HG03439 (cell line): ENCODE measurements around the gene SPP1.

ENCODE experiments used
- ATAC-seq: cut with Tn5 transposase; IDR thresholded peaks from one replicate; pipeline ENCODE4 v1.9.1; 2021; ENCODE audit warnings: mild to moderate bottlenecking, moderate library complexity; ENCODE audit not compliant: unreplicated experiment

Gene SPP1

DNA sequence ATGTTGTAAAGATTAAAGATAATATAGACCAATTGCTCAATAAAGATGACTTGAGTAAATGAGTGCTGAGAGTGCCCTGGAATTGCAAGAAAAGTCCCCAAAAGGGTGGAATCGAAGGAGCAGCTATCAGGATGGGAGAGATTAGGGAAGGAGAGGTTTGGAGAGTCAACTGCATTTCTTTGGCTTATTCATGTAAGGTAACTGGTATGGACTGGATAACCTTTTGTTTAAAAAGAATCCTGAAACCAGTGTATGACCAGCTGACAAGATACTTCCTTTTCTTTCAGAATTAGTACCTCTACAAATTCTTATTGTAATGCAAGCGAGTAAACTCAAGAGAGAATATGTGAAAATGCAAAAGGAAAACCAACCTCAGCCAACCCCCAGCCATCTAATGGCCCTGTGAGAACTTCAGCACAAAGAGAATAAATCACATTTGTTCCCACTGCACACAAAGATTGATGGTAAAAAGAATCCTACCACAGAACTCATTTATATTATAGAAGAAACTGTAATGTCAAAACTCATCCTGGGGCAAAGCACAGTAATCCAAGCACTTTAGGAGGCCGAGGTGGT, 24.5 kb upstream of the SPP1 start:
- ATAC-seq: no peak

DNA sequence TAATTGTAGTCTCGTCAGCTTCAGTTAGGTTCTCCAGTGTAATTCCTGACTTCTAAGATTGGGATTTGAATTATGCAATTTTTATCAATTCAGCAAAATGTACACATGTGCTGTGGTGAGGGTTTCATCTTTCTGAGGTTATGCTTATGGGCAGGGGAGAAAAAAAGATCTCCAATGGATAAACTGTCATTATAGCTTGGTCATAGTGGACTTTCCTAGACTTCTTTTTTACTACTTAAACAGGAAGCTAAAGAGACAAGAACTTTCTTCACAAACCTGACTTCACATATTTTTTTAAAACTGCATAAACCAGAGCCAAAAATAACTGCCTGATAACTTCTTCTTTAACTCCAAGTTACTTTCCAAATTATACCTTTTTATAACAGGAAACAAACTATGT, 21.7 kb upstream of the SPP1 start:
- ATAC-seq: no peak

DNA sequence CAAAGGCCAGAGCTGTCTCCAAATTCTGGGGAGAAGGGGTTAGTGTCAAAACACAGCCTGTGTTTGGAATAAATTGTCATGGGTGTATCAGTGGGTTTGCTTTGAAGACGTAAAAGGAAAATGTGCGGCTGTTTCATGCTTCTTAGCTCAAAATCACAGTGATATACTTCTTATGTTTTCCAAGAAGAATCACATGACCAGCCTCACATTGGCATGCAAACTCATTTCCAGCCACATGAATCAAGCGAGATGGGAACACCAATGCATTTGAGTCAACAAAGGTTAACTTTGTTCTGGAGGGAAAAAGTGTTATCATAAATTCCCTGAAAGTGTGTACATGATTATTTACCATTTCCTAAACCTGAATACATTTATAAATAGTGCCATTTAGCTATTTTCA, 19.0 kb upstream of the SPP1 start:
- no peak for ATAC-seq

DNA sequence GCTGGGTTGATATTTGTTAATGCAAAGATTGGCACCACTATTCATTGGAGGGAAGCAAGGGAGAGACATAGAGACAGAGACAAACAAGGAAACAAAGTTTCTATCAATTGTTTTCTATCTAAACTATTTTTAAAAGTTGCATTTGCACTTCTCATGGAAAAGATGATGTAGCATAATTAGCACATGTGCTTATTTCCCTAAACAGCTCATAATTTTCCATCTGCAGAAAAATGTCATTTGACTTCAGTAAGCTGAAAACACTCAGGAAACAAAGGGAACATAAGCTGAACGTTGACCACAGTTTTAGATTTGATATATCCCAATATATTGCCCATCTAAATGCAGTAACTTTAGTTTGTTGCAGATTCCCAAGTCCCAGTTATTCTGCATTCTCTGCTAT, 18.5 kb upstream of the SPP1 start:
- ATAC-seq: no peak

DNA sequence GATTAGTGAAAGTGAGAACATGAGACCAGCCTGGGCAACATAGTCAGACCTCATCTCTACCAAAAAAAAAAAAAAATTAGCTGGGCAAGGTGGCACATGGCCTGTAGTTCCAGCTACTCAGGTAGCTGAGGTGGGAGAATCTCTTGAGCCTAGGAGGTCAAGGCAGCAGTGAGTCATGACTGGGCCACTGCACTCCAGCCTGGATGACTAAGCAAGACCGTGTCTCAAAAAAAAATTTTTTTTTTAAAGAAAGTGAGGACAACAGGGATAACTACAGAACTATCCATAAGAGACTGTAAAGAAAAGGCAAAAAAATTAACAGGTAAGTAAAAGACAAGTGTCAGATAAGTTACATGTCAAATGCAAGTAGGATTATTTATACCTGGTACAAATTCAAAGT, 13.5 kb upstream of the SPP1 start:
- ATAC-seq: no peak

DNA sequence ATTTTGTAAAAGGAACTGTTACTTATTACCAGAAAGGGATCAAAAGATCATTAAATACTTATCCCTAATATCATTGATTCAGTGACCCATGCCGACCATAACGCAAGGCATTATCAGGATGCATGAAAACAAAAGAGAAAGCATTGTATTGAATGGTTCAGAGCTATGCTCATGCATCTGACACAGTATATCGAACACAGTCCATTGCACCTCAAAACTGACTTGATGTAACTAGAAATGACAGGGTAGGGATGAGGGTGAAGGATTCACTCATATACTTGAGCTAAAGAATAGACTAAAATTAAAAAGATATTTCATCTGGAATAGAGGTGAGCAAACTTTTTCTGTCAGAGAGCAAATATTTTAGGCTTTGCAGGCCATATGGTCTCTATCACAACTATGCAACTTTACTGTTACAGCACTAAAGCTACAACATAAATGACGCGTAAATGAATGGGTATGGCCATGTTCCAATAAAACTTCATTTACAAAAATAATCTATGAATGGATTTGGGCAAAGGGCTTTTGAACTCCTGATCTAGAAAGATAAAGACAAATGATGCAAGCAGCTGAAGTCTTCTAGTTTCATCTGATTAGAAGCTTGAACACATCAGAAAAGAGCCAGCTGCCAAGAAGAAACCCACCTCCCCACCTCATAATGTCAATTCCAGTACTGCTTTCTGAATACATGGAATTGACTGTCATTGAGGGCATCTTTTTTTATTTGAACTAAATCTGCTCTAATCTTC, 12.9 kb upstream of the SPP1 start:
- ATAC-seq: no peak

DNA sequence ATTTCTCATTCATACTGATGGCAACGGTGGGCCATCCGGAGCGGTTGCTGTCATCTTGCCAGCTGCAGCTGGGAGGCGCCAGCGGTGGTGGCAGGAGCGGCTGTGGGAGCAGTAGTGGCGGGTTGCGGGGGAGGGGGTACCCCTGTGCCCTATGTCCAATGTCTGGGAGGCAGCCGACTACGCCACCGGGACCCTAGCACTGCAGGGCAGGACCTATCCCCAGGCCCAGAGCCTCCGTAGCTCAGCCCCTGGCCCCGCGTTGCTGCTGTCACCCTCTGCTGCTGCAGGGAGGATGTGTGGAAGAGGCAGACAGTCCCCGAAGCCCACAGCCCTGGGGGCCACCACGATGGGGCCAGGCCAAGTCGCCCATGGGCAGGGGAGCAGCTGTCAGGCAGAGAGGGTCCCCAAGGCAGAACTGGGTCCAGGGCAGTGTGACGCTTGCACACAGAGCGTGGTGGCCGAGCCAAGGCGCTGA, 10.0 kb upstream of the SPP1 start:
- no peak for ATAC-seq

DNA sequence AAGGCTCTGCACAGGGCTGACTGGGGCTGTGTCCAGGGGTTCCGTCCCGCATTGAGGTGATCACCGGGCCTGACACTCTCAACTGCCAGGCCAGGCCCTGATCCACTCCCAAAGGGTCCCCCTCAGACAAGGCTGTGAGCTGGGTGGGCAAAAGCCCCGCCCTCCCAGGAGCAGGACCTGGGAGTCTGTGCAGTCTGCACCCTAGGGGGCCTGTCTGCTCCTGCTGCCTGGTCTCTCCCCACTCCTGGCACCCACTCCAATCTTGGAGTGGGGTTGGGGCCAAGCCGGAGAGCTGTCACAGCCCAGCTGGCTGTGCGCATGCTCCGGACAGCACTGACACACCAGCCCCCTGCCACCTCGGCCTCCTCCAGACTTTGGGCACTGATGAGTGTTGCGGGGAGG, 9.4 kb upstream of the SPP1 start:
- no peak for ATAC-seq

DNA sequence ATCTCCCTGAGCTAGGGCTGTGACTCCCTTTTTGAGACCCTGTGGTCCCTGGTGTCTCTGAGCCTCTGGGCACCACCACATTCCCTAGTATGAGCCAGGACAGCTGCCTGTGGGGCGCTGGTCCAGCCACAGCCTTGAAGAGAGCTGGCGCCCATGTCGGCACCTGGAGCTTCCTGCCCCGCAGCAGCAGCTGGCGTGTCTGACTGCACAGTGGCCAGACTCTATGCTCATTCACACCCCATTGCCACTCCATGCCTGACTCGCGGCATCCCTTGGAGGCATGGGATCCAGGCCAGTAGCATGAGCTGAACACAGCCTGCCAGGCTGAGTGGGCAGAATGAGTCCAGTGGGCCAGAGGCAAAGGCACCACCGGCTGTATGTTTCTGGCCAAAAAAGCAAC, 8.3 kb upstream of the SPP1 start:
- no peak for ATAC-seq

DNA sequence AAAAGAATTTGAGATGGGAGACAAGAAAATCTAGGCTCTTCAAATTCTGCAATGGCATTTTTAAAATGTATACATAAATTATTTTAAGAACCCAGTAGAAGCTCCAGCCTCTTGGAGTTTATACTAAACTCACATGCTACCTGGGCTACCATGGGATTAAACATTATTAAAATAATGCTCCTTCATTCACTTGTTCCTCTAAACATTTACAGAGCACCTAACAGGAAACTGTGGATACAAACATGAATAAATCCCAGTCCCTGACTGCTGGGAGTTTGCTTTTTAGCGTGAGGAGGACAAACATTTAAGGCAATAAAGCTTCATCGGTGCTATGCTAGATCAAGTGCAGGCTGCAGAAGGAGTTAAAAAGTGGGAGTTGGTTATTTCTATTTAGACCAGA, 5.4 kb upstream of the SPP1 start:
- no peak for ATAC-seq

DNA sequence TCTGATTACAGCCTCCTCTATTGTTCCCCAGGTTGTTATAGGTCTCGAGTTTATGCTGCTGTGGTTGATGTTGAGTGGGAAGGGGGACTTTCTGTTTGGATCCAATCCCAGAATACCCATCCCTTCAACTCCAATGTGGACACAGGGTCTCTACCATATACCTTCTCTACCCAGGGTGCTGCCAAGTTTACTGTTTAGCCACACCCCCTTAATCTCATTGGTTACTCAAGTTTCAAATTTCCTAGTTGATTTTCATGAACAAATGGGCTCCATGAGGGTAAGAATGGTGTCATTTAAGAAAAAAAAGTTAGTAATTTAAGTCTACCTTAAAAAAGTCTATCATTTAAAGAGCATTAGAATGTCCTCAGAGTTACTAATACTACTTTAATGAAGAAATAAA, 3.6 kb upstream of the SPP1 start:
- ATAC-seq: no peak

DNA sequence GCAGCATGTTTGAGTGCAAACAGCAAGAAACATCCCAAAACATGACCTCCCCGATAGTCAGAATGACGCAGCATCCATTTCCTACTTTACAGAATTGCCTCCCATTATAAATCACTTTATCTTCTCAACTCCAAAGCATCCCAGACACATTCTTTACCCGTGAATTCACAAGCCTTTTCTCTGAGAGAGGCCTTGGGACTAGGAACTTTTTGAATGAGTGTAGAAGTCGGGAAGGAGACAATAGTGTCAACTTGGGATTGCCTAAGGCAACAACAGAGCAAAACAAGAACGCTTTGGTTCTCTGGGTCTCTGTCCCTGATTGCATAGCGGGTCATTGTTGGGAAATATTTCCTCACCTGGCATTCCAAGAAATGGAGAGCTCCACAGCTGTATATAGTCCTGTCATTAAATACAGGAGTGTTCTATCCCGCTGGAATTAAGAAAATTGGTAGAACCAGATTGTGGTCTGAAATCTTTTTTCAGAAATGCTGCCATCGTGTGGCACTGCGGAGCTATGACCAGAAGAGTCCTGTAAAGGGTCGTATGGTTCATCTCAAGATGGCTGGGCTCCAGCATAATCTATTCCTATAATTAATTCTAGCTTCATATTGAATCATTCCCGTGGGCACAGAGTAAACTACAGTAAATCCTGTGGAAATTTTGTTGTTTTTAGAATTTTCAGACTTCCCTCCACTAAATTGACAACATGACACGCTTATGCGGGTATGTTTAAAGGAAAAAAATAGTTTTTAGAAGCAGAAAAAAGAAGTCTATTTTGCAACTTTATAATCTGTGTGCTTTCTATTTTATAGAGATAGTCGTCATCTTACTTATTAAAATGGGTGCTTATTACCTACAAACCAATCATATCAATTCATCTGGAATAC, 2.0 kb upstream of the SPP1 start:
- ATAC-seq: peak; percentile 64

DNA sequence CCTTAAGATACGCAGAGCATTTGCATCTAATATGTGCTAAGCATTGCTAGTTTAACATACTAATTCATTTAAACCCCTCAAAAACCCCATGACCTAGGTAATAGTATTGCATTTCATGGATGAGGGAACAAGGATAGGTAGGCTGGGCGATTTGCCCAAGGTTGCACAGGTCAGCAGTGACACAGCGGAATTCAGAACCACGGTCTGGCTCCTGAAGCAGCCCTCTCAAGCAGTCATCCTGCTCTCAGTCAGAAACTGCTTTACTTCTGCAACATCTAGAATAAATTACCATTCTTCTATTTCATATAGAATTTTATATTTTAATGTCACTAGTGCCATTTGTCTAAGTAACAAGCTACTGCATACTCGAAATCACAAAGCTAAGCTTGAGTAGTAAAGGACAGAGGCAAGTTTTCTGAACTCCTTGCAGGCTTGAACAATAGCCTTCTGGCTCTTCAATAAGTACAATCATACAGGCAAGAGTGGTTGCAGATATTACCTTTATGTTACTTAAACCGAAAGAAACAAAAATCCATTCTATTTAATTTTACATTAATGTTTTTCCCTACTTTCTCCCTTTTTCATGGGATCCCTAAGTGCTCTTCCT, 555 bp upstream of the SPP1 start:
- ATAC-seq: no peak

DNA sequence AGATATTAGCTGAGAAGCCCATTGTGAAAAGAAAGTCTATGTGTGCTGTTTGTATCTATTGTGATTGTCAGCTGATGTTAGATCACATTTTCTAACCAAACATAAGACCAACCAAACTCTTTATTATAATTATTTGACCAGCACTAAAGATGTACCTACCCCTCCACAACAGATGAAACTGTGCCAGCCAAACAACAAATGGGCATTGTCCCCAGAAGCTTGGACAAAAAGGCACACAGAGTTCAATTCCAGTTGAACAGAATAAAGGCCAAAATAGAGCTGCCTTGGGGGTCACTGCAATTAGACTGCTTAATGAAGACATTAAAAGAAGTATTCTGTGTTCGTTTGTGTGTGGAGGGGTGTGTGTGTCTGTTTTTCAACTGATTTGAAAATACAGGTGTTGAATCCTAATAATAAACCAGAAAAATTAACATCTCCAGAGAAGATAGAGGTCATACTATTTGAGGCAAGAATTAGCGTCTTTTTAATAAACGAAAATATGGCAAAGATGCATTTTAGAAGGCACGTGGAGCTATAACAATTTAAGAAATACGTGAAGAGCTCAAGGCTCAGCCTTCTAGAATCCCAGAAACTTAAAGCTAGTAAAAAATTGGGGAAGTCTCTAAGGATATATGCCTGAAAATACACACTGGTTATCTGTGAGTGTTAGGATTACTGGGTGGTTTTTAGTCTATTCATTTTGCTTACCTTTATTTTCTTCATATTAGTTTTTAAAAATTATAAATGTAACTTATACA, 2.2 kb downstream of the SPP1 start:
- no peak for ATAC-seq

DNA sequence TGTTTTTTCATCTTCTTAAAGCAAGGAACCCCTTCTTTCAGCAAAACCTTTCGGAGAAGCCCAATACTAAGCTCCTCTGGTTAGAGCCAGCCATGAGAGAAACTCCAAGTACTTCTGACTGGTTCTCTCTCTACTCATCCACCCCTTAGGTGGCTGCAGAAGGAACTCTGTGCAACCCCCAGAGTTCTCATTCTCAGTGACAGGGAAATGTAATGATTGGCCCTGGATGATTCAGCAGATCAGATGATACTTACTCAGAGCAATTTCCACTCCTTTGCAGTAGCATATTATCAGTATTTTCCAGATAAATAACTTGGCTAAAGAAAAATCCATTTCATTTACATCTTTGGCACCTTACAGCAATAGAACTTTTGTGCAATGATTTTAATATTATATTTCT, 3.2 kb downstream of the SPP1 start:
- ATAC-seq: no peak

DNA sequence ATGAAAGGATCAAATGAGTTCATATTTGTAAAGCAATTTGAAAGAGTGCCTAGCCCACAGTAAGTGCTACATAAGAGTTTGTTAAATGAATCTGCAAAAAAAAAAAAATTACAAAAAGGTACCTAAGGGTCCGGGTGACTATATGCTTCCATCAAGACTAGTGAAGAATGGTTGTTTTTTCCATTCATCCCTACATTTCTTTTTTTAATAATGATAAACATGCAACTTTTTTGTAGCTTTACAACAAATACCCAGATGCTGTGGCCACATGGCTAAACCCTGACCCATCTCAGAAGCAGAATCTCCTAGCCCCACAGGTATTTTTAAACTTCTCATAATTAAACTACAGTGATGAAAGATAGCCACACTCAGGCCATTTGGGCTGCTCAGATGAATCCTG, 4.3 kb downstream of the SPP1 start:
- ATAC-seq: no peak

DNA sequence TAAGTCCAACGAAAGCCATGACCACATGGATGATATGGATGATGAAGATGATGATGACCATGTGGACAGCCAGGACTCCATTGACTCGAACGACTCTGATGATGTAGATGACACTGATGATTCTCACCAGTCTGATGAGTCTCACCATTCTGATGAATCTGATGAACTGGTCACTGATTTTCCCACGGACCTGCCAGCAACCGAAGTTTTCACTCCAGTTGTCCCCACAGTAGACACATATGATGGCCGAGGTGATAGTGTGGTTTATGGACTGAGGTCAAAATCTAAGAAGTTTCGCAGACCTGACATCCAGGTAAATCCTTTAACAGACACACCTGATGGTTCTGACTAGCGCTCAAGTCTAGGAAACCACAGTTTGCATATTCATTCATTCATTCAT, 6.0 kb downstream of the SPP1 start:
- ATAC-seq: no peak

DNA sequence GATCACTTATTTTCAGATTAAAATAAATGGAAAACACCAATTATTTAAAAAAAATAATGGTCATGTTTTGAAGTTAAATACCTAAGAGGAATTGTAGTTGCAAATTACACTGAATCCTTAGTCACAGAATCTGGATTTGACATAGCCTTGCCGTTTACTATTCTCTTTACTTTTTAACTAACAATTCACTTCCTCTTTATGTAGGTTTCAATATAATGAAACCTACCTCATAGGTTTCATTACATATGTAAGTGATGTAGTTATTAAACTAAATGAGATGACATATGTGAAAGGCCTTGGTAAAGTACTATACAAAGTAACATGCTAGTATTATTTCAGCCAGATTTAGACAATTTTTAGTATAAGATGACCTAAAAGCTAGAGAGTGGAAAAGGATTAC, 6.5 kb downstream of the SPP1 start:
- no peak for ATAC-seq

DNA sequence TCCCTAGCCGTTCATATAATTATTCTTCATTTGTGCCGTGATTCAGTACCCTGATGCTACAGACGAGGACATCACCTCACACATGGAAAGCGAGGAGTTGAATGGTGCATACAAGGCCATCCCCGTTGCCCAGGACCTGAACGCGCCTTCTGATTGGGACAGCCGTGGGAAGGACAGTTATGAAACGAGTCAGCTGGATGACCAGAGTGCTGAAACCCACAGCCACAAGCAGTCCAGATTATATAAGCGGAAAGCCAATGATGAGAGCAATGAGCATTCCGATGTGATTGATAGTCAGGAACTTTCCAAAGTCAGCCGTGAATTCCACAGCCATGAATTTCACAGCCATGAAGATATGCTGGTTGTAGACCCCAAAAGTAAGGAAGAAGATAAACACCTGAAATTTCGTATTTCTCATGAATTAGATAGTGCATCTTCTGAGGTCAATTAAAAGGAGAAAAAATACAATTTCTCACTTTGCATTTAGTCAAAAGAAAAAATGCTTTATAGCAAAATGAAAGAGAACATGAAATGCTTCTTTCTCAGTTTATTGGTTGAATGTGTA, 7.0 kb downstream of the SPP1 start:
- no peak for ATAC-seq

DNA sequence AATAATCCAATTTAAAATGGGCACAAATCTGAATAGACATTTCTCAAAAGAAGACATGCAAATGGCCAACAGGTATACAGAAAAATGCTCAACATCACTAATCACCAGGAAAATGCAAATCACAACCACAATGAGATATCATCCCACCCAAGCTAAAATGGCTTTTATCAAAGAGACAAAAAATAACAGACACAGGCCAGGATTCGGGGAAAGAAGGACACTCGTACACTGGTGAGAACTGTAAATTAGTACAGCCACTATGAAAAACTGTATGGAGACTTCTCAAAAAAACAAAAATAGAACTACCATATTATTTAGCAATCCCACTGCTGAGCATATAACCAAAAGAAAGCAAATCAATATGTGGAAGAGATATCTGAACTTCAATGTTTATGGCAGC, 8.5 kb downstream of the SPP1 start:
- ATAC-seq: no peak
